A673 (cell line): ENCODE data around the gene SLC12A3. TPM values are rescaled to one million over a fixed set of nuclear protein-coding genes. Genes with fewer than 3 reads are reported as not detected.

Experiments used
- BruUV-seq: library from RNA; stranded (reverse); fragments of 400-500 nt; replicated peaks from 2 replicates; lab custom pipeline; 2021; lab: Mats Ljungman, UMichigan
- CTCF ChIA-PET: fragments of 300-600 bp; sonication (Branson Sonifier 250); formaldehyde crosslinking; loops from one replicate; lab custom pipeline; 2022; ENCODE audit warnings: antibody characterized with exemption; lab: Charles Lee
- POLR2A ChIA-PET: fragments of 300-600 bp; sonication (Branson Sonifier 250); formaldehyde crosslinking; loops from one replicate; lab custom pipeline; 2022; ENCODE audit warnings: antibody characterized with exemption; ENCODE audit not compliant: low non-redundant PET; lab: Charles Lee
- DNase-seq: peaks from one replicate; pipeline ENCODE4 v3.0.0-alpha.2; 2015; ENCODE audit warnings: low spot score
- H3K27ac ChIP-seq: fragments of 200-600 bp; sonication (generic); 2 replicates; pipeline ENCODE4 v1.5.1; 2016; ENCODE audit warnings: mixed run types, low read depth, mild to moderate bottlenecking, mixed read lengths, antibody characterized with exemption, low read length; ENCODE audit not compliant: poor library complexity, severe bottlenecking
- H3K27me3 ChIP-seq: fragments of 200-600 bp; sonication (generic); replicated peaks from 2 replicates; pipeline ENCODE4 v1.6.1; 2017; ENCODE audit warnings: mixed run types, low read depth, mild to moderate bottlenecking, mixed read lengths, antibody characterized with exemption, low read length; ENCODE audit not compliant: insufficient read depth, poor library complexity
- H3K36me3 ChIP-seq: fragments of 200-600 bp; sonication (generic); 2 replicates; pipeline ENCODE4 v1.6.1; 2016; ENCODE audit warnings: mixed run types, mild to moderate bottlenecking, mixed read lengths, antibody characterized with exemption, low read length; ENCODE audit not compliant: insufficient read depth, poor library complexity, severe bottlenecking
- H3K4me1 ChIP-seq: fragments of 200-600 bp; sonication (generic); 2 replicates; pipeline ENCODE4 v1.6.1; 2017; ENCODE audit warnings: mixed run types, mild to moderate bottlenecking, mixed read lengths, antibody characterized with exemption, low read length; ENCODE audit not compliant: insufficient read depth, poor library complexity, severe bottlenecking
- H3K4me3 ChIP-seq: fragments of 200-600 bp; sonication (generic); 2 replicates; pipeline ENCODE4 v1.5.1; 2016; ENCODE audit warnings: low read depth, mixed run types, mild to moderate bottlenecking, mixed read lengths, low read length; ENCODE audit not compliant: poor library complexity, severe bottlenecking
- H3K9me3 ChIP-seq: fragments of 200-600 bp; sonication (generic); 2 replicates; pipeline ENCODE4 v1.6.1; 2016; ENCODE audit warnings: mixed run types, low read depth, mild to moderate bottlenecking, mixed read lengths, antibody characterized with exemption, low read length; ENCODE audit not compliant: poor library complexity, severe bottlenecking
- CTCF ChIP-seq: fragments of 300-800, 200-600 bp; sonication (generic); conservative IDR thresholded peaks from 2 replicates; pipeline ENCODE4 v1.5.1; 2017; ENCODE audit warnings: low read depth, mild to moderate bottlenecking, antibody characterized with exemption, low read length, moderate library complexity, mixed read lengths
- EZH2 ChIP-seq: fragments of 200-600 bp; sonication (generic); IDR thresholded peaks from 2 replicates; pipeline ENCODE4 v1.6.1; 2017; ENCODE audit warnings: borderline replicate concordance, low read depth, mild to moderate bottlenecking, mixed read lengths, antibody characterized with exemption, low read length; ENCODE audit not compliant: poor library complexity, severe bottlenecking
- intact Hi-C: fragments of 100-400 bp; cut with micrococcal nuclease; formaldehyde crosslinking; loops from one replicate; pipeline ENCODE4 v1.10.0; 2022; ENCODE audit not compliant: unreplicated experiment
- total RNA-seq: library from RNA; stranded (reverse); gene quantifications from 2 replicates; pipeline ENCODE4 v1.2.3, GENCODE V29; 2021

Gene SLC12A3
- total RNA-seq, 1 experiment from 2014 or later = not detected

GRCh38 chr16:56910654-56911539, 45.9 kb downstream of the SLC12A3 start:
- no TSS peak for BruUV-seq
- Histone ChIP-seq H3K27me3 (no peaks in the 10 kb centered on the region), H3K9me3 (no peaks in the 10 kb centered on the region), H3K36me3 (no peaks in the 10 kb centered on the region), H3K27ac (no peak overlapping the region), H3K4me1 (no peaks in the 10 kb centered on the region), H3K4me3 (no peak overlapping the region)
- intact Hi-C loops = no loop called here
- CTCF ChIA-PET = no interaction called here
- no peak for TF ChIP-seq CTCF
- TF ChIP-seq EZH2 = no peak
- POLR2A ChIA-PET = no interaction called here
- peak; percentile 24 for DNase-seq

- ChIA-PET POLR2A (no interaction called here), CTCF (no interaction called here)
- no peak for DNase-seq
Measured at GRCh38 chr16:56911771-56912571, 47.0 kb downstream of the SLC12A3 start.

More at GRCh38 chr16:56911771-56912571, 47.0 kb downstream of the SLC12A3 start:
- Histone ChIP-seq H3K36me3 (no peaks in the 10 kb centered on the region), H3K27me3 (no peaks in the 10 kb centered on the region), H3K27ac (no peak overlapping the region), H3K9me3 (no peaks in the 10 kb centered on the region), H3K4me1 (no peaks in the 10 kb centered on the region), H3K4me3 (no peak overlapping the region)
- no peak for TF ChIP-seq EZH2
- no peak for TF ChIP-seq CTCF
- intact Hi-C loops = no loop called here
- no TSS peak for BruUV-seq
